GM20000 (cell line): ENCODE data around the gene UBAC1.

Experiments used
- DNase-seq: peaks from one replicate; pipeline ENCODE4 v3.0.0; 2012; ENCODE audit warnings: low spot score
- TF ChIP-seq, protein P1 (sequence below): IDR thresholded peaks from 2 replicates; pipeline ENCODE4 v1.5.1; 2012; ENCODE audit warnings: mild to moderate bottlenecking, control low read depth; ENCODE audit errors: extremely low read depth, missing control alignments

UBAC1 gene

DNA sequence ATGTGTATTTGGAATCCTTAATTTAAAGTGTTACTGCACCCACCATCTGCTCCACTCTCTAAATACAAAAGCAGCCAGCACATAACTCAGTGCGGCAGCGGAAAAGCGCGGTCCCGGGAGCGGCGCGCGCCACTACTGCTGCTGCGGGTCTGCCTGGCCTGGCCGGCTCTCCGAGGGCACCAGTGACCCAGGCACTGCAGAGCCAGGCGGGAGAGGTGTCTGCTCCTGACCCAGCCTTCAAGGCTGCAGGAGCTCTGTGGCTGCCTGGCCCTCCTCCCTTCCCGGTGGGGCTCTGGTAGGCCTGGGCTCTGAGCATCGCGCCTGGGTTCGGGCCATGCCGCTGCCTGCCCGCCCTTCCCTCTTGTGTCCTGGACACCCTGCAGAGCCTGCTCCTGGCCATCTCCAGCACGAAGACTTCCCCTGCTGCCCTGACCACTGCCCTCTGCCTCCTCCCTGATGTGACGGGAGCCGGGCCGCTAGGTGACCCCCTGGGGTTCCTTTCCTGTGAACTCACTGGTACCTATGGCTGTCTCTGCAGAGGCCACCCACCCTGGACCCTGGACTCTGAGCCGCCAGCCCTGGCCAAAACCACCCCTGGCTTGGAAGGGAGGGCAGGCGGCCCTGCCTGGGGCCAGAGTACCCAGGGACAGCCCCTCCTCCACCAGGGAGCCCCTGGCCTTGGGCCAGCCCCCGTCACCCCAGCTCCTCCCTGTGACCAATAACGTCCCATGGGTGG is 32.8 kb upstream of the UBAC1 start:
- TF ChIP-seq, protein P1, sequence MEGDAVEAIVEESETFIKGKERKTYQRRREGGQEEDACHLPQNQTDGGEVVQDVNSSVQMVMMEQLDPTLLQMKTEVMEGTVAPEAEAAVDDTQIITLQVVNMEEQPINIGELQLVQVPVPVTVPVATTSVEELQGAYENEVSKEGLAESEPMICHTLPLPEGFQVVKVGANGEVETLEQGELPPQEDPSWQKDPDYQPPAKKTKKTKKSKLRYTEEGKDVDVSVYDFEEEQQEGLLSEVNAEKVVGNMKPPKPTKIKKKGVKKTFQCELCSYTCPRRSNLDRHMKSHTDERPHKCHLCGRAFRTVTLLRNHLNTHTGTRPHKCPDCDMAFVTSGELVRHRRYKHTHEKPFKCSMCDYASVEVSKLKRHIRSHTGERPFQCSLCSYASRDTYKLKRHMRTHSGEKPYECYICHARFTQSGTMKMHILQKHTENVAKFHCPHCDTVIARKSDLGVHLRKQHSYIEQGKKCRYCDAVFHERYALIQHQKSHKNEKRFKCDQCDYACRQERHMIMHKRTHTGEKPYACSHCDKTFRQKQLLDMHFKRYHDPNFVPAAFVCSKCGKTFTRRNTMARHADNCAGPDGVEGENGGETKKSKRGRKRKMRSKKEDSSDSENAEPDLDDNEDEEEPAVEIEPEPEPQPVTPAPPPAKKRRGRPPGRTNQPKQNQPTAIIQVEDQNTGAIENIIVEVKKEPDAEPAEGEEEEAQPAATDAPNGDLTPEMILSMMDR: no peak
- DNase-seq: no peak

DNA sequence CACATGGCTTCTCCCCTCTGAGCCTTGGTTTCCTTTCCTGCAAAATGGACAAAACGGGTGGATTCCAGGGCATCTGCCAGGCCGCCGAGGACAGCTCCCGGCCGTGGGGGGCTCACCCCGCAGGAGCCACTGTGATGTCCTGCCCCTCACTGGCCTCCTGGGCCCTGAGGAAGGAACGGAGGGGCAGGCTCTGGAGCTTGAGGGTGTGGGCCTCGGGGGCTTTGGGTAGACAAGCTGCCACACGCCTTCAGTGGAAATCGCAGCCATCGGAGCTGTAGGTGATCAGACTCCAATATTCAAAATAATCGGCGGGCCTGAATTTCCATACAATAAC is 32.2 kb upstream of the UBAC1 start:
- TF ChIP-seq, protein P1: no peak
- DNase-seq: no peak

DNA sequence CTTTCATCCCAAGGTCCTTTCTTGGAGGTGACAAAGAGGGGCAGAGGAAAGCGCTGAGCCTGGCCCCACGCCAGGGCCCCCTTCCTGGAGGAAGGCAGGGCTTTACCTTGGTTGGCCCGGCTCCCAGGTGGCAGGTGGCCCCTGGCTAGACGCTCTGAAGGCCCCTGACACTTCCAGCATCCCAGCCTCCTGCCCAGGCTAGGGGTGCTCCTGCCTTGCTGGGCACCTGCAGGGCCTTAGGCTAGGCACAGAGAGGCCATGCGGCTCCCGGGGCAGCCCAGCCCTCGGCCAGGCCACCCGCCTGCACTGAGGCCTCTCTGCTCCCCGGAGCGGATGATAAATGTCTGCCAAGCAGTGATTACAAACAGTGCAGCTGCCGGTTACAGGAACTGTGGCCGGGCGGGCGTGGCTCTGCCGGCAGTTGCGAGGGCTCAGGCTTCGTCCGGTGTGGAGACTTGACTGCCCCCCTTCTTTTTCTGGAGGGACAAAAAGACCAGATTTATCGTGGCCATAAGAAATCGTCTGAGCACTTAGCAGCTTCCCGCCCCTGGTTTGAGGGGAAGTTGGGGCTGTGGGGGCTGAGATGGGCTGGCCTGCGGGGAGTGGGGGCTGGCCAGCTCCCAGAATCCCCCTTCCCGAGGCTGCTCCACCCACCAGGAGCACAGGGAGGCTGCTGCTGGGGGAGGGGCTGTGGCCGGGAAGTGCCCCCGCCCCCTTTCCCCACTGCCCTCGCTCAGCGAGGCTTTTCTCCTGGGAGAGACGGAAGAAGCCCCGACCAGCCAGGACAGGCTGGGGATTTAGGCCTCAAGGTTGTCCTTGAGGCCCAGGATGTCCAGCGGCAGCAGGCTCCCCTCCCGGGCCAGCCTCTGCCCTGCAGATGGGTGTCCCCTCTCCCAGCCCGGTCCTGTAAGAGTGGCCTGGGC is 31.6 kb upstream of the UBAC1 start:
- peak; percentile 80 for DNase-seq
- TF ChIP-seq, protein P1: no peak

DNA sequence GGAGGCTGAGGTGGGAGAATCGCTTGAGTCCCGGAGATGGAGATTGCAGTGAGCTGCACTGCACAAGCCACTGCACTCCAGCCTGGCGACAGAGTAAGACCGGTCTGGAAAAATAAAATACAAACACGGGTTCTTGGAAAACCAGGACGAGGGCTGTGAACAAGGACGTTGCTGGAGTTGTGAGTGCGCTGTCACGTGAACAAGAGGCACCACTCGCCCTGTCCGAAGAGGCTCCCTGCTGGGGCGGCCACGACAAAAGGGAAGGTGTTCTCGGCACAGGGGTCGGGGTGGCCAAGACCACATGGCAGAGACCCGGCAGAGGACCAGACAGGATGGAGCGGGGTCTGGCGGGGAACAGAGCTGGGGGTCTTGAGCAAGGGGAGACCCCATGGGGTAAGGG is 30.6 kb upstream of the UBAC1 start:
- DNase-seq: no peak
- TF ChIP-seq, protein P1: no peak

DNA sequence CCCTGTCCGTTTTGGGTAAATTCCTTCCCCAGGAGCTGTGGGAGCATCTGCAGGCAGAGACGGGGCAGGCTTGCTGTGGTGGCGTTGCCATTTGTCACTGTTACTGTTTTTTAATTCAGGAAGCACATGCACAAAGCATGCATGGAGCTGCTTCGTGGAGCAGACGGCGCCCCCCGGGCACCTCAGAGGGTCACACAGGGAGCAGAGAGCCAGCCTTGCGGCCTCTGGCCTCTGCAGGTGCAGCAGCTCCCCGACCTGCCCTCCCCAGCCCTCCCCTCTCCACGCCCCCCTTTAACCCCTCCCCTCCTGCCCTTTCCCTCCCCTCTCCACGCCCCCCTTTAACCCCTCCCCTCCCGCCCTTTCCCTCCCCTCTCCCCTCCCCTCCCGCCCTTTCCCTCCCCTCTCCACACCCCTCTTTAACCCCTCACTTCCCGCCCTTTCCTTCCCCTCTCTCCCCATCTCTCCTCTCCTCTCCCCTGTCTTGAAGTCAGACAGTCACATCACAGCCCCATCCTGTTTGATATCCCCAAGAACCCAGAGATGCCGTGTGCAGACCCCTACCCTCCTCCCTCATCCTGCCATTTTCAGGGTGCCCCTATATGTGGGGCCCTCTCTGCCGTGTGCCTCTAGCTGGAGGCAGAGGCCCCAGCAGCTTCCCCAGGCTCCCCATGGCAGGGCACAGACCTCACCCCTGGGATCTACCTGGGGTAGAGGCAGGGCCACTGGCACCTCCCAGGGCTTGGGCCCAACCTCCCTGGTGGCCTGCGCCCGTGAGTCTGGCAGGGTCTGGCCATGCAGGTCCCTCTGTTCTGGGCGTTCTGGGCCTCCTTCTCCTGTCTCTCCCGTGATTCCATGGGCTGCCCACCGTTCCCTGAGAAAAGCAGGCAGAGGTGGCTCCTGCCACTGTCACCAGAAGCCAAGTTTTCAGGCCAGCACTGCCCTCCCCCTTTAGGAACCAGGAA is 29.6 kb upstream of the UBAC1 start:
- peak; percentile 77 for DNase-seq
- TF ChIP-seq, protein P1: no peak

DNA sequence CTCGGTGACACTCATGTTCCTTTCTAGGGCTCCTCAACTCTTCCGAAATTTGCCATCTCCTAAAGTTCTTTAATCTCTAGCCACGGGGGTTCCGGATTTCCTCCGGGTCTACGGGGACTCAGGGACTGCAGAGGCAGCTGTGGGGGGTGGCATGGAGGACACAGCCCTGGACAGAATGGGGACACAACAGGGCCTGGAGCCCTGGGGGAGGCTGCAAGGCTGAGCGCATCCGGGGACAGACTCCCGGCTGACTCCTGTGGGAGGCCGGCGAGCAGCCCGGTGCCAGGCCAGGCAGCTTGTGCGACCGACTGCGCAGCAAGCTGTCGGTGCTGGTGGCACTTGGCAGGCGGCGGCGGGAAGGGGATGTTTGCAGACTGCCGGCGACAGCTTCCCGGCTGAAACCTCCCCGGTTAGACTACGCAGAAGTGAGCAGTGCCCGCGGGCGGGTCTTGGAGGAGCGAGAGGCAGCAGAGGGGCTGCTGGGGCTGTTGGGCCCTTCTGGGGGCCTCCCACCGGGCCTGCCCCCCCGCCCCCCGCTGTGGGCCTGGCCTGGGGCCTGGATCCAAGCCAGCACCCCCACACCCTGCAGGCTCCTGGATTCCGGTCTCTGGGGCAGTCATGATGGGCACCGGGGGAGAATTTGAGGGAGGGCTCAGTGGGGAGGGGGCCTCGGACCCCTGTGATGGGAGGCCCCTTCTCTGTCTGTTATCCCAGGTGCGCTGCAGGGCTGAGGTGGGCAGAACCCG is 28.7 kb upstream of the UBAC1 start:
- no peak for DNase-seq

More for the DNA sequence above, 28.7 kb upstream of the UBAC1 start:
- TF ChIP-seq, protein P1: no peak
